Fibroblast of mammary gland (primary cell): ENCODE data around the gene TENT4A.

Source experiments
- DNase-seq: peaks from one replicate; pipeline ENCODE4 v3.0.0-alpha.2; 2010; ENCODE audit warnings: low read depth
- H3K4me3 ChIP-seq: 2 replicates; pipeline ENCODE4 v1.5.1; 2011; ENCODE audit warnings: low read depth, mild to moderate bottlenecking, low read length, moderate library complexity; ENCODE audit not compliant: control insufficient read depth
- CTCF ChIP-seq: conservative IDR thresholded peaks from 2 replicates; pipeline ENCODE4 v1.5.1; 2011; ENCODE audit warnings: low read depth, low read length, inconsistent platforms; ENCODE audit not compliant: control insufficient read depth, insufficient read depth

Gene TENT4A

GRCh38 chr5:6704361-6704851, 8.8 kb upstream of the TENT4A start:
- TF ChIP-seq CTCF, result no peak
- H3K4me3 ChIP-seq, result no peak overlapping the region
- peak; percentile 77 for DNase-seq

DNA sequence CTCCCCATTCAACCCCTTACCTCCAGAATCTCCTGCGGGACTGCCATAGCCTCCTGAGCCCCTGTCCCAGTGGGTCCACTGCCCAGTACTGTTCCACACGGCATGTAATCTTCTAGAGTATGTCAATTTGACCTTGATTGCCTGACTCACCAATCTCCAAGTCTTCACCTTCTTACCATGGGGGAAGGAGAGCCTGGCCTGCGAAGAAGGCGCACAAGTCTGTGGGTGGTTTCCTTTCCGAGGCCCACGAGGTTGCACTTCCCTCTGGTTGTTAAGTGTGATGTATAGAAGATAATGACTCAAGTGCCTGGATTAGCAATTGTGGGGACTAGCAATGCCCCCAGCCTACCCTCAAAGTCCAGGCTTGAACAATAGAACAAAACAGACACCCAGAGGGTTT, 8.1 kb upstream of the TENT4A start:
- no peak overlapping the region for H3K4me3 ChIP-seq
- no peak for DNase-seq
- no peak for TF ChIP-seq CTCF

- no peak overlapping the region for H3K4me3 ChIP-seq
- TF ChIP-seq CTCF, result no peak
- no peak for DNase-seq
Measured at GRCh38 chr5:6705959-6706358, 7.3 kb upstream of the TENT4A start.

DNA sequence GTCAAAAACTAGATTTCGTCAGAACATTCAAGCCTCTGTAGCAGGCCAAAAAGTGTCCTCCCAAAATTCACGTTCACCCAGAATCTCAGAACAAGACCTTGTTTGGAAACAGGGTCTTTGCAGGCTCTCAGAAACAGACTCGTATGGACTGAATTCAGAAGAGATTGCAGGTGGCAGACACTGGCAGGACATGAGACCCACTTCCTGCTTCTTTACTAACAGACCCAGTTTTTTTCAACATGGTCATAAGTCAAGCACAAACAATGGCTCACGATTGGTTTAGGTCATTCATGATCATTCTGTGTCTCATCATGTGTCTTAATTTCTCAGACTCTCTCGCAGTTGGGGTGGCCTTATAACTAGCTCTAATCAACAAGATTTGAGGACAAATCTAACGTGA, 5.4 kb upstream of the TENT4A start:
- DNase-seq, result no peak
- no peak overlapping the region for H3K4me3 ChIP-seq
- TF ChIP-seq CTCF, result no peak

DNA sequence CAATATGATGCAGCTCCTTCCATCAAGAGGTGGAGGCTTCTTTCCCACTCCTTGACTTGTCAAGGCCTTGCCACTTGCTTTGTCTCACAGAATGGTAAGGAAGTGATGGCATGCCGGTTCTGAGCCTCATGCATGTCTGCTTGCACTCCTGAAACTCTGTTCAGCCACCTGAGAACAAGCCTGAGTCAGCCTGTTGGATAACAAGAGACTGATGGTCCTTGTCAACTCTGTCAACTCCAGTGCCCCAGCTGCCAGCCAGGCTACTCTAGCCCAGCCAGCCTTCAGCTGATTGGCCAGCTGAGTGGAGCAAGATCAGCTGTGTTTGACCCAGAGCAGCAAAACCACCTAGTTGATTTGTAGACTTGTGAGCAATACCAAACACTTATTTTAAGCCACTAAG, 4.4 kb upstream of the TENT4A start:
- DNase-seq, result no peak
- no peak overlapping the region for H3K4me3 ChIP-seq
- TF ChIP-seq CTCF, result no peak

DNA sequence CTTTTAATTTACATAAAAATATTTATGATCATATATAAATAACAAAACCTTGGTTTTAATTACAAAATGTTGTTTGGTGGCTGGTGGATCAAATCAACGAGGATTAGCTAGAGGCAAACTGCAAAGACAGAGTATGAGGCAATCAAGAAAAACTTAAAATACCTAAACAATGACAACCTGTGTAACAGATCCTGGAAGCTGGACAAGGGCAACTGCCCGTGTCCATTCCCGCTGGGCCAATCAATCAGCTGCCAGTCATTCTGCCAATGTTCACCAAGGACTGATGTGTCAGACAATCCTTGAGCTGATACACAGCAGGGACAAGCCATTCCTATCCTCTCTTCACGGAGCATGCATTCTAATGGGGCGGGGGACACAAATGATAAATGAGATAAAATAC, 3.2 kb upstream of the TENT4A start:
- TF ChIP-seq CTCF, result no peak
- H3K4me3 ChIP-seq, result no peak overlapping the region
- DNase-seq, result no peak
